Measurements from ENCODE around the gene RPL26. TPM values are rescaled to one million over a fixed set of nuclear protein-coding genes. Genes with fewer than 3 reads are reported as not detected.

RPL26 gene
- total RNA-seq, 1 donor from 2014 or later: 1,547 TPM

- Histone ChIP-seq H3K4me1 (no peaks in the 10 kb centered on the region), H3K4me3 (no peak overlapping the region), H3K9me3 (no peaks in the 10 kb centered on the region), H3K36me3 (no peaks in the 10 kb centered on the region), H3K27ac (no peak overlapping the region), H3K27me3 (no peaks in the 10 kb centered on the region)
- intact Hi-C loops (cut with DNase I): loop anchor here (5.0 kb wide), 1 partner anchor 34 kb away; no protein-coding TSS in a partner anchor
- DNase-seq (ENCODE audit: low spot score in 2 of 2): peak in 1 of 2 donors; percentile 25
- TF ChIP-seq, protein P1, sequence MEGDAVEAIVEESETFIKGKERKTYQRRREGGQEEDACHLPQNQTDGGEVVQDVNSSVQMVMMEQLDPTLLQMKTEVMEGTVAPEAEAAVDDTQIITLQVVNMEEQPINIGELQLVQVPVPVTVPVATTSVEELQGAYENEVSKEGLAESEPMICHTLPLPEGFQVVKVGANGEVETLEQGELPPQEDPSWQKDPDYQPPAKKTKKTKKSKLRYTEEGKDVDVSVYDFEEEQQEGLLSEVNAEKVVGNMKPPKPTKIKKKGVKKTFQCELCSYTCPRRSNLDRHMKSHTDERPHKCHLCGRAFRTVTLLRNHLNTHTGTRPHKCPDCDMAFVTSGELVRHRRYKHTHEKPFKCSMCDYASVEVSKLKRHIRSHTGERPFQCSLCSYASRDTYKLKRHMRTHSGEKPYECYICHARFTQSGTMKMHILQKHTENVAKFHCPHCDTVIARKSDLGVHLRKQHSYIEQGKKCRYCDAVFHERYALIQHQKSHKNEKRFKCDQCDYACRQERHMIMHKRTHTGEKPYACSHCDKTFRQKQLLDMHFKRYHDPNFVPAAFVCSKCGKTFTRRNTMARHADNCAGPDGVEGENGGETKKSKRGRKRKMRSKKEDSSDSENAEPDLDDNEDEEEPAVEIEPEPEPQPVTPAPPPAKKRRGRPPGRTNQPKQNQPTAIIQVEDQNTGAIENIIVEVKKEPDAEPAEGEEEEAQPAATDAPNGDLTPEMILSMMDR (IDR thresholded peaks at IDR 0.05): no peak
Measured at GRCh38 chr17:8413328-8413727, 30.3 kb upstream of the RPL26 start.

GRCh38 chr17:8412089-8412488, 29.1 kb upstream of the RPL26 start:
- DNase-seq (ENCODE audit: low spot score in 2 of 2): no peak
- H3K9me3 ChIP-seq: no peaks in the 10 kb centered on the region
- no peak overlapping the region for H3K4me3 ChIP-seq
- no peak overlapping the region for H3K27ac ChIP-seq
- TF ChIP-seq, protein P1 (IDR thresholded peaks at IDR 0.05): no peak
- H3K4me1 ChIP-seq: no peaks in the 10 kb centered on the region
- H3K36me3 ChIP-seq: no peaks in the 10 kb centered on the region
- H3K27me3 ChIP-seq: no peaks in the 10 kb centered on the region
- intact Hi-C loops (cut with DNase I): loop anchor here (5.0 kb wide), 1 partner anchor 35 kb away; no protein-coding TSS in a partner anchor

GRCh38 chr17:8410883-8411238, 27.9 kb upstream of the RPL26 start:
- H3K9me3 ChIP-seq: no peaks in the 10 kb centered on the region
- no peaks in the 10 kb centered on the region for H3K4me1 ChIP-seq
- H3K36me3 ChIP-seq: no peaks in the 10 kb centered on the region
- TF ChIP-seq, protein P1 (IDR thresholded peaks at IDR 0.05): no peak
- H3K4me3 ChIP-seq: no peak overlapping the region
- H3K27ac ChIP-seq: no peak overlapping the region
- intact Hi-C loops (cut with DNase I): loop anchor here (1.0 to 5.0 kb wide), 4 partner anchors 20 to 374 kb away; no protein-coding TSS in a partner anchor
- no peak for DNase-seq (ENCODE audit: low spot score in 2 of 2)
- H3K27me3 ChIP-seq: no peaks in the 10 kb centered on the region

- Histone ChIP-seq H3K4me1 (no peaks in the 10 kb centered on the region), H3K27ac (no peak overlapping the region), H3K36me3 (no peaks in the 10 kb centered on the region), H3K4me3 (no peak overlapping the region), H3K9me3 (no peaks in the 10 kb centered on the region), H3K27me3 (no peaks in the 10 kb centered on the region)
- peak; percentile 31 to 93 for DNase-seq (ENCODE audit: low spot score in 2 of 2)
- intact Hi-C loops (cut with DNase I): loop anchor here (1.0 to 5.0 kb wide), 4 partner anchors 21 to 375 kb away; no protein-coding TSS in a partner anchor
- TF ChIP-seq, protein P1 (IDR thresholded peaks at IDR 0.05): peak; percentile 75 to 84 (median 77)
Measured at GRCh38 chr17:8409966-8410882, 27.2 kb upstream of the RPL26 start.

DNA sequence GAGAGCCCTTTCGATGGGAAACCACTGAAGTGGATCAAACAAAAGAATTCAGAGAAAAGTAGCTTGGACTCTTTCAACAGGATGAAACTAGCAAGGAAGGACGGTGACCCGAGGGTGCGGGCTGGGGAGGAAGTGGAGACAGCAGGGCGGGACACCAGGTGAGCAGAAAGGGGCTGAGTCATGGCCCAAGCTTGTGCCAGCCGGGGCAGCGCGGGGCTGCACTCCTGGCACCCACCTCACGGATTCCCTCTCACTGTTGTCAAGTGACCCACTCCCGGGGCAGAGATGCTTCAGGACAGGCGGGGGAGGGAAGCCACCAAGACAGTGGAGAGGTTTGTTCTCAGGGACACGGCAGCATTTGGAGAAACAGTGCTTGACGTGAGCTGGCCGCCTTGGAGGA, 25.4 kb upstream of the RPL26 start:
- intact Hi-C loops (cut with DNase I): no loop called here
- Histone ChIP-seq H3K36me3 (no peaks in the 10 kb centered on the region), H3K4me1 (no peaks in the 10 kb centered on the region), H3K4me3 (no peak overlapping the region), H3K9me3 (no peaks in the 10 kb centered on the region), H3K27ac (no peak overlapping the region), H3K27me3 (no peaks in the 10 kb centered on the region)
- TF ChIP-seq, protein P1 (IDR thresholded peaks at IDR 0.05): no peak
- DNase-seq (ENCODE audit: low spot score in 2 of 2): no peak

Data from ascending aorta (tissue), 2 donors.